K562 (cell line): ENCODE data around the gene VIM.

Experiments
- CTCF ChIP-seq, 3 experiments: IDR thresholded peaks in 2 of 3; conservative IDR thresholded peaks in 1 of 3; 2 replicates each; pipeline ENCODE4 v1.5.1; 2011 to 2012; ENCODE audit warnings: low read length in 3 of 3, mild to moderate bottlenecking in 3 of 3, control low read depth in 2 of 3, improper control_type of control experiment in 1 of 3, inconsistent platforms in 1 of 3, low read depth in 1 of 3, mixed read lengths in 1 of 3, moderate library complexity in 1 of 3; ENCODE audit not compliant: insufficient read depth in 2 of 3
- HMG20B ChIP-seq: fragments of 250-450 bp; sonication (Bioruptor Pico); IDR thresholded peaks from 2 replicates; pipeline ENCODE4 v1.5.0; 2021; ENCODE audit warnings: mild to moderate bottlenecking
- SAFB ChIP-seq: fragments of 200-400 bp; formaldehyde crosslinking; IDR thresholded peaks from 2 replicates; pipeline ENCODE4 v1.6.1; 2017; ENCODE audit warnings: low read depth, low read length, borderline replicate concordance
- TBL1XR1 ChIP-seq, 2 experiments: IDR thresholded peaks; 2 replicates each; pipeline ENCODE4 v1.6.1; 2012; ENCODE audit warnings: improper control_type of control experiment in 2 of 2, low read length in 2 of 2, mild to moderate bottlenecking in 1 of 2

- TF ChIP-seq SAFB (no peak), HMG20B (CRISPR knock-in tag) (no peak), TBL1XR1 (IDR thresholded peaks at IDR 0.05; ENCODE audit: low read length in 2 of 2) (peak in 1 of 2 experiments; percentile 34; a peak in 1 of 4 replicates), CTCF (IDR thresholded peaks at IDR 0.05 in 2 of 3, conservative IDR thresholded peaks at IDR 0.05 in 1 of 3; ENCODE audit: insufficient read depth in 2 of 3, low read depth in 1 of 3, low read length in 3 of 3) (no peak)
Measured at GRCh38 chr10:17203416-17203815, 24.6 kb upstream of the VIM start.
